ENCODE measurements around the gene PCDHB10.
"Not testable (repeated sequence)": the region's sequence is repeated elsewhere in the genome, so short reads cannot be mapped to it uniquely, and the experiment has no call there.

PCDHB10 gene

GRCh38 chr5:141188682-141189081, 3.5 kb upstream of the PCDHB10 start:
- DNase-seq: not testable (repeated sequence)

- not testable (repeated sequence) for DNase-seq
Measured at GRCh38 chr5:141189131-141189530, 3.0 kb upstream of the PCDHB10 start.

GRCh38 chr5:141194332-141194731, 2.2 kb downstream of the PCDHB10 start:
- DNase-seq: not testable (repeated sequence)

GRCh38 chr5:141196363-141196762, 4.2 kb downstream of the PCDHB10 start:
- no peak for DNase-seq

GRCh38 chr5:141199359-141200235, 7.4 kb downstream of the PCDHB10 start, which contains the start of gene PCDHB11:
Gene PCDHB11, plus strand, starts transcription at chr5:141199627. Its CDS starts 148 bp downstream, at chr5:141199775.
- no peak for DNase-seq

GRCh38 chr5:141201126-141201525, 9.0 kb downstream of the PCDHB10 start:
- not testable (repeated sequence) for DNase-seq

GRCh38 chr5:141201646-141202045, 9.5 kb downstream of the PCDHB10 start:
- DNase-seq: not testable (repeated sequence)

- DNase-seq: no peak
Measured at GRCh38 chr5:141208478-141208877, 16.3 kb downstream of the PCDHB10 start, which contains the start of gene PCDHB12. Gene PCDHB12, plus strand, starts transcription at chr5:141208719. Its CDS starts 189 bp downstream, at chr5:141208908.

GRCh38 chr5:141210281-141210680, 18.1 kb downstream of the PCDHB10 start:
- not testable (repeated sequence) for DNase-seq

GRCh38 chr5:141210849-141211248, 18.7 kb downstream of the PCDHB10 start:
- DNase-seq: not testable (repeated sequence)

GRCh38 chr5:141213656-141214339, 21.6 kb downstream of the PCDHB10 start, which contains the start of gene PCDHB13:
Gene PCDHB13, plus strand, starts transcription at chr5:141213919. Its CDS starts 205 bp downstream, at chr5:141214124.
- peak in 1 of 2 experiments; percentile 15 for DNase-seq

- DNase-seq: not testable (repeated sequence)
Measured at GRCh38 chr5:141214583-141214982, 22.4 kb downstream of the PCDHB10 start.

- not testable (repeated sequence) for DNase-seq
Measured at GRCh38 chr5:141215504-141215903, 23.4 kb downstream of the PCDHB10 start.

GRCh38 chr5:141216035-141216434, 23.9 kb downstream of the PCDHB10 start:
- not testable (repeated sequence) for DNase-seq

GRCh38 chr5:141223112-141223783, 31.1 kb downstream of the PCDHB10 start, which contains the start of gene PCDHB14:
Gene PCDHB14, plus strand, starts transcription at chr5:141223343. Its CDS starts 163 bp downstream, at chr5:141223506.
- DNase-seq: no peak

GRCh38 chr5:141224844-141225243, 32.7 kb downstream of the PCDHB10 start:
- not testable (repeated sequence) for DNase-seq

- DNase-seq: not testable (repeated sequence)
Measured at GRCh38 chr5:141225421-141225820, 33.3 kb downstream of the PCDHB10 start.

- DNase-seq: no peak
Measured at GRCh38 chr5:141234109-141234667, 42.0 kb downstream of the PCDHB10 start.

GRCh38 chr5:141235922-141236321, 43.8 kb downstream of the PCDHB10 start:
- not testable (repeated sequence) for DNase-seq

GRCh38 chr5:141236516-141237313, 44.6 kb downstream of the PCDHB10 start:
- DNase-seq: no peak

GRCh38 chr5:141241496-141241895, 49.3 kb downstream of the PCDHB10 start:
- no peak for DNase-seq

Measured in stimulated activated CD4-positive, alpha-beta T cell treated with anti-CD3 and anti-CD28 coated beads, Interleukin-4, amount 100 ng/mL, for 4 hours (primary cell).